Measurements from ENCODE around the gene INF2.

Gene INF2

DNA sequence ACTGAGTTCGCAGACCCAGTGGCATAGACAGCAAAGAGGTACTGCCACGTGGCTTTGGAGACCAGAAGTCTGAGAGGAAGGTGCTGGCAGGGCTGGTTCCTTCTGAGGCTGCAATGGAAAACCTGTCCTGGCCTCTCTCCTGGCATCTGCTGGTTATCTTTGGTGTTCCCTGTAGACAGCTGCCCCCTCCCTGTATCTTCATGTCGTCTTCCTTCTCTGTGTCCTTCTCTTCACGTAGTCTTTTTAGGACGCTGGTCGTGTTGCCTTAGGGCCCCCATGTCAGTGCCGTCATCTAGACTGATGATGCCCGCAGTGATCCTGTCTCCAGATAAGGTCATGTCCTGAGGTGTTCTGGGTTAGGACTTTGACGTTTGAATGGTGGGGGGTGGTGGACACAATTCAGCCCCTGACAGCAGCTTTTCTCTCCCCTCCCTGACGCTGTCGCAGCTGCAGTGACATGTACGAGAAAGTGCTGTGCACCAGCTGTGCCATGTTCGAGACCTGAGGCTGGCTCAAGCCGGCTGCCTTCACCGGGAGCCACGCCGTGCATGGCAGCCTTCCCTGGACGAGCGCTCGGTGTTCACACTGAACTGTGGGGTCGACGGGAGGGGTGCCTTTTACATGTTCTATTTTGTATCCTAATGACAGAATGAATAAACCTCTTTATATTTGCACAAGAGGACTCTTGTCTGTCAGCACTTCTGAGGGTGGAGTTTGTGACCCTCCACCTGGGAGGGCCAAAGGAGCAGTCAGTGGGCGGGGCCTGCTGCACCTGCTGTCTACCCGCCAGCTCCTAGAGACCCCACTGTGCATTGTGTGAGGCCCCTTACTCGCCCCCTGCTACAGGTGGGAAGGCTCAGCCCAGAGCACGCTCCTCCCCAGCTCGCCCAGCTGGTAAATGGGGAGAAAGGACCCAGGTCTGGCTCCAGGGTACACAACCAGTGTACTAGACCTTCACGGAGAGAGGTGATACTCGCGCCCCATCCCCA lies 69.9 kb downstream of the INF2 start:
- no peak overlapping the region for H3K4me3 ChIP-seq (ENCODE audit: low read length)
- no peak for DNase-seq (ENCODE audit: low read depth)
- no peak for TF ChIP-seq CTCF (conservative IDR thresholded peaks at IDR 0.05; ENCODE audit: low read depth, low read length)

GRCh38 chr14:104765517-104765916 lies 76.1 kb downstream of the INF2 start:
- no peak for TF ChIP-seq CTCF (conservative IDR thresholded peaks at IDR 0.05; ENCODE audit: low read depth, low read length)
- no peak for DNase-seq (ENCODE audit: low read depth)
- no peak overlapping the region for H3K4me3 ChIP-seq (ENCODE audit: low read length)

- no peak for TF ChIP-seq CTCF (conservative IDR thresholded peaks at IDR 0.05; ENCODE audit: low read depth, low read length)
- H3K4me3 ChIP-seq (ENCODE audit: low read length), result no peak overlapping the region
- no peak for DNase-seq (ENCODE audit: low read depth)
Measured at GRCh38 chr14:104766256-104766862, 76.9 kb downstream of the INF2 start.

DNA sequence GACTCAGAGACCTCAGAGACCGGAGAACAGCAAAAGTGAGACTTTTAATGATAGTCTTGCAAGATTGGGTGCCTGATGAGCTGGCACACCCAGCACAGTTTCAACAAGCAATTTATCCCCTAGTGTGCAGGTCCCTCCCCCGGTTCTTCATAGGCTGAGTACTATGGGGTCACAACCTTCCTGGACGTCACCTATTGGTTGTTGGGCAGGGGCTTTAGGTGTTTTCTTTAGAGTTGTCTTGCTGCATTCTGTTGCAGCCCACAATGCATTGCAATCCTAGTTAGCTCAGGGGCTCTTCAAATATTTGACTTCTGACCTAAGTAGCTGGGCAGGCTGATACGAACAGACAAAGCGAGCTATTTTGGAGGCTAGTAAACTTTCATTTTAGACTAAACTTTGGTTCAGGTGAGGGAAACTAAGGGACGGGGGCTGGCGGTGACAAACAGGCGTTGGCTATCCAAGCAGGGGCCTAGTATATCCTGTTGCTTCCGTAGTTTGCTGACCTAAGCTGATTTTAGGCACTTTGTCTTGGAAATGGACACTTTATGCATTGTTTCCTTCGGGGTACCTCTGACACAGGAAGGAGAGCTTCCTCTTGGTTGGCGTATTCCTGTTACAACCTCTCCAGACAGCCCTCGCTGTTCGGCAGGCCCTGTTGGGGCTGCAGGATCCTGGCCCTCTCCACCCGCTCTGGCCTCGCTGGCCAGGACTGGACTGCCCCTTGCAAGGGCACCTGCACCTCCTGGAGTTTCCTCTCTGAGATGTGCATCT lies 77.6 kb downstream of the INF2 start:
- TF ChIP-seq CTCF (conservative IDR thresholded peaks at IDR 0.05; ENCODE audit: low read depth, low read length), result no peak
- DNase-seq (ENCODE audit: low read depth), result no peak
- H3K4me3 ChIP-seq (ENCODE audit: low read length), result no peak overlapping the region

DNA sequence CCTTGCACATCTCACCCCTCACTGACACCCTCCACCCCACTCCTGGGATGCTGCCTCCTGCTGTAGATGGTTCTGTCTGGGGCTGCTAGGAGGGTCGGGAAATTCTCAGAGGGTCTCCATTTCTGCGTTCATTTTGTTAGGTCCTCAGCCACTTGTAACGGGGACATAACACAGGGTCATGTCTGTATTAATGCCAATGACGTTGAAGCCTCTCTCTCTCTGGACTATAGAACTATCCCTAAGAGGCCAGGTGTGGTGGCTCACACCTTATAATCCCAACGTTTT lies 78.2 kb downstream of the INF2 start:
- H3K4me3 ChIP-seq (ENCODE audit: low read length), result no peak overlapping the region
- no peak for TF ChIP-seq CTCF (conservative IDR thresholded peaks at IDR 0.05; ENCODE audit: low read depth, low read length)

DNA sequence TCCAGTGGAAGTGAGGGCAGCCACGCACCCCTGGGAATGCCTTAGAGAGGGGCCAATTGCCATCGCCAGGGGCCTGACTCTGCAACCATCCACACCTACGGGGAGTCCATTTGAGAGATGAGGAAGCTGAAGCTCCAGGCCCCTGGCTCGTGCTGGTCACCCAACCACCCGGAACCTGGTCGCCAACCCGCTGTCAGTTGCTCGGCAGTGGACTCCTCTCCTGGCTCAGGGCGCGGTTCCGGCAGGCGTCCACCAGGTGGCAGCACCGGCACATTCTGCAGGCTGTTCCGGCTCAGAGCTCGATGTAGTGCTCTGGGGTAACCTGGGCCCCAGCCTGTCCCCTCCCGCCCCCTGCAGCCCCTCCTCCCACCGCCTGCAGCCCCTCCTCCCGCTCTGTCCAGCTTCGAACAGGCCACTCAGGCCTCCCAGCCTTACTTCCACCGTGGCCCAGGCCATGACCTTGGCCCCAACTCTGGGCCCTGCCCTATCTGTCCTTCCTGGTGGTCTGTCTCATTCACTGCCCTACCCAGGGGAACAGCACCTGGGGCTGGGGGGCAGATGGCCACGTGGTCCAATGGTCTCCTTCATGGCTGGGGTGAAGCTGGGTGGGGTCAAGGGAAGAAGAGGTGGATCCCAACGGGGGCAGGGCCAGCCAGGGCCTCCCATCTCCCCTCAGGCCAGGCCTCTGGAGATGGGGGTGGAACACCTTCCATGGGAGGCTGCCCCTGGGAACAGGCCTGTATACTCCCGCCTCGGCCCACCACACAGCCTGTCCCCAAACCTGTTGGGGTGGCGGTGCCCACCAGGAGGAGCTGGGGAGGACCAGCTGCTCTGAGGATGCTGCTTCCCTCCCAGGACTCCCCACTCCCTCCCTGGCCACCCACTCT lies 79.3 kb downstream of the INF2 start:
- DNase-seq (ENCODE audit: low read depth), result peak; percentile 13
- H3K4me3 ChIP-seq (ENCODE audit: low read length), result no peak overlapping the region
- TF ChIP-seq CTCF (conservative IDR thresholded peaks at IDR 0.05; ENCODE audit: low read depth, low read length), result peak; percentile 84

More for the DNA sequence above, 78.2 kb downstream of the INF2 start:
- no peak for DNase-seq (ENCODE audit: low read depth)

Measured in retinal pigment epithelial cell (primary cell).